Measurements from ENCODE around the gene ACAP2. TPM values are rescaled to one million over a fixed set of nuclear protein-coding genes. Genes with fewer than 3 reads are reported as not detected.
"Not testable (repeated sequence)": the region's sequence is repeated elsewhere in the genome, so short reads cannot be mapped to it uniquely, and the experiment has no call there.

ACAP2 gene
- total RNA-seq, 3 donors from 2014 or later (not counting 1 experiment from before 2014, with no cell fraction given): 103 to 132 (median 128) TPM

DNA sequence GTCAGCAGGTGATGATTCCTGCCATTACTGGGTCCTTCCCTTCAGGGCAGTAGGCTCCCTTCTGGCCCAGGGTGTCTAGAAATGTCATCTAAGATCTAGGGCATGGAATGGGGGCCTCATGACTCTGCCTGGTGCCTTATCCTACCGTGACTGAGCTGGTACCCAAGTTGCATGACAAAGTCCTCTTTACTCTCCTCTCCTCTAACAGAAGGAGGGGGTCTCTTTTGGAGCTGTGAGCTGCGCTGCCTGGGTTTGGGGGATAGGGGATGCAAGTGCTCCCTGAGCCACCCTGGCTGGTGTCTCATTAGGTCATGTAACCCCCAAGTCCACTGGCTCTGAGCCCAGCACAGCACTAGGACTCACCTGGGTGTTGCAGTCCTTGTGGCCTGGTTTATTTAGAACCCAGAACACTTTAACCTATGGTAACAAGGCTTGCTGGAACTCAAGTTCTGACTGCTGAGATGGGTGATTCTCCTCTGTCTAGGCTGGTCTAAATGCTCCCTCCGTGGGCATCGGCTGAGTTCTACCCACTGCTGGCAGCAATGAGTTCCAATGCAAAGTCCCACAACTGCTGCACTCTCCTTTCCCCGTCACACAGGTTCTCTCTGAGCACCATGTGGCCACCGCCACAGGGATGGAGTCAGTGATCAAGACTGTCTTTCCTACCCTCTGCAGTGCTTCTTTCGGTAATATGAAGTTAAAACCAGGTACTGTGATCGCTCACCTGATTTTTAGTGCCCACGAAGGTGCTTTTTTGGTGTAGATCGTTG is 205.8 kb downstream of the ACAP2 start:
- Histone ChIP-seq H3K9me3 (ENCODE audit: control insufficient read depth, insufficient read depth, low read length) (no peaks in the 10 kb centered on the region), H3K27ac (ENCODE audit: low read length) (no peak overlapping the region), H3K27me3 (ENCODE audit: control insufficient read depth, insufficient read depth, low read length) (no peaks in the 10 kb centered on the region), H3K4me1 (ENCODE audit: control insufficient read depth, insufficient read depth, low read length) (peaks cover 8% of the 10 kb centered on the region), H3K4me3 (ENCODE audit: low read length) (no peak overlapping the region), H3K36me3 (ENCODE audit: control insufficient read depth, insufficient read depth, low read length) (no peaks in the 10 kb centered on the region)
- no peak for ATAC-seq
- Mint-ChIP-seq H3K27me3 (ENCODE audit: low read depth in 2 of 2) (no peaks in the 10 kb centered on the region), H3K36me3 (no peaks in the 10 kb centered on the region), H3K9me3 (no peaks in the 10 kb centered on the region), H3K4me1 (peaks cover 13 to 16% of the 10 kb centered on the region in 2 donors), H3K27ac (no peak overlapping the region), H3K4me3 (no peak overlapping the region)
- 96% methylated on average over 7 of the region's 10 CpGs for WGBS (ENCODE audit: insufficient coverage)
- no peak for DNase-seq
- intact Hi-C loops (cut with micrococcal nuclease): no loop called here
- TF ChIP-seq, protein P1, sequence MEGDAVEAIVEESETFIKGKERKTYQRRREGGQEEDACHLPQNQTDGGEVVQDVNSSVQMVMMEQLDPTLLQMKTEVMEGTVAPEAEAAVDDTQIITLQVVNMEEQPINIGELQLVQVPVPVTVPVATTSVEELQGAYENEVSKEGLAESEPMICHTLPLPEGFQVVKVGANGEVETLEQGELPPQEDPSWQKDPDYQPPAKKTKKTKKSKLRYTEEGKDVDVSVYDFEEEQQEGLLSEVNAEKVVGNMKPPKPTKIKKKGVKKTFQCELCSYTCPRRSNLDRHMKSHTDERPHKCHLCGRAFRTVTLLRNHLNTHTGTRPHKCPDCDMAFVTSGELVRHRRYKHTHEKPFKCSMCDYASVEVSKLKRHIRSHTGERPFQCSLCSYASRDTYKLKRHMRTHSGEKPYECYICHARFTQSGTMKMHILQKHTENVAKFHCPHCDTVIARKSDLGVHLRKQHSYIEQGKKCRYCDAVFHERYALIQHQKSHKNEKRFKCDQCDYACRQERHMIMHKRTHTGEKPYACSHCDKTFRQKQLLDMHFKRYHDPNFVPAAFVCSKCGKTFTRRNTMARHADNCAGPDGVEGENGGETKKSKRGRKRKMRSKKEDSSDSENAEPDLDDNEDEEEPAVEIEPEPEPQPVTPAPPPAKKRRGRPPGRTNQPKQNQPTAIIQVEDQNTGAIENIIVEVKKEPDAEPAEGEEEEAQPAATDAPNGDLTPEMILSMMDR (IDR thresholded peaks at IDR 0.05): no peak

DNA sequence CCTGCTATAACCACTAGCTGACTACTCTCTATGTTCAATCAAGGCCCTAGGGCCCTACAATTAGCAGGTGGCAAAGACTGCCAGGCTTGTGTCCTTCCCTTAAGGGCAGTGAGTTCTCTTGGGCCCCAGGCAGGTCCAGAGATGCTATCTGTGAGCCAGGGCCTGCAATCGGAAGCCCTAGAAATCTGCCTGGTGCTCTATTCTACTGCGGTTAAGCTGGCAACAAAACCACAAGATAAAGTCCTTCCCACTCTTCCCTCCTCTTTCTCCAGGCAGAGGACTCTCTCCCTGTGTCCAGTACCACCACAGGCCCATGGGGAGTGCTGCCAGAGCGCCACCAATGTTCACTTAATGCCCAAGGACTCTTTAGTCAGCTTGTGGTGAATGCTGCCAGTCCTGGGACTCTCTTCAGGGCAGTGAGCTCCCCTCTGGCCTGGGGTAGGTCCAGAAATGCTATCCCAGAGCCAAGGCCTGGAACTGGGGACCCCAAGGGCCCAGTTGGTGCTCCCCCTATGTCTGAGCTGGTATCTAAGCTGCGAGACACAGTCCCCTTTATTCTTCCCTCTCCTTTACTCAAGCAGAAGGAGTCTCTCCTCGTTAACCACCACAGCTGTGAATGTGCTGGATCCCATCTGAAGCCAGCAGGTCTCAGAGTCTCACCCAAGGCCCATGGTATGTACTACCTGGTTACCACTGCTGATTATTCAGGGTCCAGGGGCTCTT is 206.6 kb downstream of the ACAP2 start:
- ATAC-seq: no peak
- Histone ChIP-seq H3K4me3 (ENCODE audit: low read length) (no peak overlapping the region), H3K4me1 (ENCODE audit: control insufficient read depth, insufficient read depth, low read length) (peaks cover 8% of the 10 kb centered on the region), H3K9me3 (ENCODE audit: control insufficient read depth, insufficient read depth, low read length) (no peaks in the 10 kb centered on the region), H3K27ac (ENCODE audit: low read length) (no peak overlapping the region), H3K36me3 (ENCODE audit: control insufficient read depth, insufficient read depth, low read length) (no peaks in the 10 kb centered on the region), H3K27me3 (ENCODE audit: control insufficient read depth, insufficient read depth, low read length) (no peaks in the 10 kb centered on the region)
- H3K9me3 Mint-ChIP-seq: no peaks in the 10 kb centered on the region
- DNase-seq: peak in 1 of 2 donors; percentile 4
- no peaks in the 10 kb centered on the region for H3K36me3 Mint-ChIP-seq
- intact Hi-C loops (cut with micrococcal nuclease): no loop called here
- no peak overlapping the region for H3K4me3 Mint-ChIP-seq
- no peaks in the 10 kb centered on the region for H3K27me3 Mint-ChIP-seq (ENCODE audit: low read depth in 2 of 2)
- peaks cover 13 to 16% of the 10 kb centered on the region in 2 donors for H3K4me1 Mint-ChIP-seq
- no peak overlapping the region for H3K27ac Mint-ChIP-seq
- 95% methylated on average over 5 of the region's 5 CpGs for WGBS (ENCODE audit: insufficient coverage)
- TF ChIP-seq, protein P1 (IDR thresholded peaks at IDR 0.05): no peak

DNA sequence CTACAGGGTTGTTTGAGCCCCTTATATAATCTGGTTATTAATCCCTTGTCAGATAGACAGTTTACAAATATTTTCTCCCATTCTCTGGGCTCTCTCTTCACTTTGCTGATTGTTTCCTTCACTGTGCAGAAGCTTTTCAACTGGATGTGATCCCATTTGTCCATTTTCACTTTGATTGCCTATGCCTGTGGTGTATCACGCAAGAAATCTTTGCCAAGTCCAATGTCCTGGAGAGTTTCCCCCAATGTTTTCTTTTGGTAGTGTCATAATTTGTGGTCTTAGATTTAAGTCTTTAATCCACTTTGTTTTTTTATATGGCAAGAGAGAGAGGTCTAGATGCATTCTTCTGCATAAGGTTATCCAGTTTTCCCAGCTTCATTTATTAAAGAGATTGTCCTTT is 212.6 kb downstream of the ACAP2 start:
- TF ChIP-seq, protein P1 (IDR thresholded peaks at IDR 0.05): no peak
- Histone ChIP-seq H3K4me1 (ENCODE audit: control insufficient read depth, insufficient read depth, low read length) (no peaks in the 10 kb centered on the region), H3K9me3 (ENCODE audit: control insufficient read depth, insufficient read depth, low read length) (no peaks in the 10 kb centered on the region), H3K36me3 (ENCODE audit: control insufficient read depth, insufficient read depth, low read length) (peaks cover 5% of the 10 kb centered on the region), H3K27me3 (ENCODE audit: control insufficient read depth, insufficient read depth, low read length) (no peaks in the 10 kb centered on the region), H3K27ac (ENCODE audit: low read length) (no peak overlapping the region), H3K4me3 (ENCODE audit: low read length) (no peak overlapping the region)
- Mint-ChIP-seq H3K4me1 (peaks cover 15 to 21% of the 10 kb centered on the region in 2 donors), H3K9me3 (no peaks in the 10 kb centered on the region), H3K27ac (no peak overlapping the region), H3K27me3 (ENCODE audit: low read depth in 2 of 2) (no peaks in the 10 kb centered on the region), H3K4me3 (no peak overlapping the region), H3K36me3 (no peaks in the 10 kb centered on the region)
- no peak for DNase-seq
- intact Hi-C loops (cut with micrococcal nuclease): no loop called here
- ATAC-seq: no peak
- 100% methylated on average over 1 of the region's 1 CpG for WGBS (ENCODE audit: insufficient coverage)

DNA sequence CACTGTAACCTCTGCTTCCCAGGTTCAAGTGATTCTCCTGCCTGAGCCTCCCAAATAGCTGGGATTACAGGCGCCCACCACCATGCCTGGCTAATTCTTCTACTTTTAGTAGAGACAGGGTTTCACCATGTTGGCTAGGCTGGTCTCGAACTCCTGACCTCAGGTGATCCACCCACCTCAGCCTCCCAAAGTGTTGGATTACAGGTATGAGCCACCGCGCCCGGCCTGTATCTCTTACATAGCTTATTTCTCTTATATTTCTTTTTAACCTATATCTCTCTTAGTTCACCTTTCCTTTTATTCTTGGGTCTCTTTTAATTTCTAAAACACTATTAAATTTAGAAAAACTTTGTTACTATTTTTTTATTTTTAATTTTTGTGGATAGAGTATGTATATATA is 213.9 kb downstream of the ACAP2 start:
- DNase-seq; H3K27me3 Mint-ChIP-seq (ENCODE audit: low read depth in 2 of 2); H3K4me1 ChIP-seq (ENCODE audit: control insufficient read depth, insufficient read depth, low read length); intact Hi-C loops (cut with micrococcal nuclease); H3K36me3 ChIP-seq (ENCODE audit: control insufficient read depth, insufficient read depth, low read length); ATAC-seq; H3K27me3 ChIP-seq (ENCODE audit: control insufficient read depth, insufficient read depth, low read length); H3K36me3 Mint-ChIP-seq; H3K9me3 Mint-ChIP-seq; H3K4me3 ChIP-seq (ENCODE audit: low read length); H3K27ac ChIP-seq (ENCODE audit: low read length); H3K9me3 ChIP-seq (ENCODE audit: control insufficient read depth, insufficient read depth, low read length); H3K27ac Mint-ChIP-seq; H3K4me3 Mint-ChIP-seq: not testable (repeated sequence)
- WGBS (ENCODE audit: insufficient coverage): 99% methylated on average over 5 of the region's 5 CpGs
- peaks cover 15 to 21% of the 10 kb centered on the region in 2 donors for H3K4me1 Mint-ChIP-seq
